RWPE2 (cell line): ENCODE results near the gene RSRC1.
"Not testable (repeated sequence)": the region's sequence is repeated elsewhere in the genome, so short reads cannot be mapped to it uniquely, and the experiment has no call there.

Source experiments
- ATAC-seq: fragments of 200-7000 bp; cut with Tn5 transposase; 3 replicates; pipeline ENCODE4 v1.9.1; 2021; ENCODE audit warnings: low read depth
- DNase-seq: peaks from one replicate; pipeline ENCODE4 v3.0.0-alpha.2; 2020; ENCODE audit warnings: low spot score
- H3K27ac ChIP-seq: fragments of 450-650 bp; 2 replicates; pipeline ENCODE4 v1.5.1; 2017; ENCODE audit warnings: mild to moderate bottlenecking; ENCODE audit not compliant: poor library complexity, severe bottlenecking
- H3K27me3 ChIP-seq: fragments of 250-450 bp; sonication (Bioruptor Pico); 2 replicates; pipeline ENCODE4 v1.5.1; 2021; ENCODE audit warnings: mild to moderate bottlenecking, moderate library complexity; ENCODE audit not compliant: insufficient read depth, poor library complexity, severe bottlenecking
- H3K36me3 ChIP-seq: fragments of 250-450 bp; sonication (Bioruptor Pico); 2 replicates; pipeline ENCODE4 v1.5.1; 2020; ENCODE audit warnings: low read depth, mild to moderate bottlenecking, moderate library complexity
- H3K4me1 ChIP-seq: fragments of 250-450 bp; sonication (Bioruptor Pico); 2 replicates; pipeline ENCODE4 v1.5.1; 2021; ENCODE audit warnings: mild to moderate bottlenecking, moderate library complexity; ENCODE audit not compliant: insufficient read depth, poor library complexity, severe bottlenecking
- H3K4me3 ChIP-seq: fragments of 250-450 bp; sonication (Bioruptor Pico); 2 replicates; pipeline ENCODE4 v1.5.1; 2021; ENCODE audit warnings: mild to moderate bottlenecking, moderate library complexity; ENCODE audit not compliant: severe bottlenecking
- H3K9me3 ChIP-seq: fragments of 250-450 bp; sonication (Bioruptor Pico); 2 replicates; pipeline ENCODE4 v1.5.1; 2021; ENCODE audit warnings: mild to moderate bottlenecking, moderate library complexity; ENCODE audit not compliant: severe bottlenecking
- TF ChIP-seq, protein P1 (sequence below): fragments of 450-650 bp; IDR thresholded peaks from one replicate; pipeline ENCODE4 v1.5.1; 2017; ENCODE audit warnings: mild to moderate bottlenecking, moderate library complexity; ENCODE audit not compliant: poor library complexity, severe bottlenecking

The RSRC1 gene

DNA sequence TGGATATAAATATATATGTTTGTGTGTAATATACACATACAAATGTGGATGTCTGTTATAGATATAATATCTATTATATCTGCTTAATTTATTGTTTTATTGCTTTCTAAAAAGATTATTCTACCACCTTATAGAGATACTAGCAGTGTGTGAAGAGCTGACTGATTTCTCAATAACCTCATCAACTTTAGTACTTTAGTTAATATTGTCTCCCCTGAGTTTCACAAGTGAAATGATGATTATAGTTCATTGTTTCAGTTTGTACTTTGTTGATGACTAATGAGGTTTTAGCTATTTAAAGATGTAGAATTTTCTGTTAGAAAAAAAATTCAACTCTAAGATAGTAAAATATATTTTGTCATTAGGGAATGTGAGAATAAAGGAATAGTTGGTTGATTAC lies 11.4 kb downstream of the RSRC1 start:
- ATAC-seq (no peak), DNase-seq (no peak)
- no peak overlapping the region for H3K27ac ChIP-seq
- TF ChIP-seq, protein P1, sequence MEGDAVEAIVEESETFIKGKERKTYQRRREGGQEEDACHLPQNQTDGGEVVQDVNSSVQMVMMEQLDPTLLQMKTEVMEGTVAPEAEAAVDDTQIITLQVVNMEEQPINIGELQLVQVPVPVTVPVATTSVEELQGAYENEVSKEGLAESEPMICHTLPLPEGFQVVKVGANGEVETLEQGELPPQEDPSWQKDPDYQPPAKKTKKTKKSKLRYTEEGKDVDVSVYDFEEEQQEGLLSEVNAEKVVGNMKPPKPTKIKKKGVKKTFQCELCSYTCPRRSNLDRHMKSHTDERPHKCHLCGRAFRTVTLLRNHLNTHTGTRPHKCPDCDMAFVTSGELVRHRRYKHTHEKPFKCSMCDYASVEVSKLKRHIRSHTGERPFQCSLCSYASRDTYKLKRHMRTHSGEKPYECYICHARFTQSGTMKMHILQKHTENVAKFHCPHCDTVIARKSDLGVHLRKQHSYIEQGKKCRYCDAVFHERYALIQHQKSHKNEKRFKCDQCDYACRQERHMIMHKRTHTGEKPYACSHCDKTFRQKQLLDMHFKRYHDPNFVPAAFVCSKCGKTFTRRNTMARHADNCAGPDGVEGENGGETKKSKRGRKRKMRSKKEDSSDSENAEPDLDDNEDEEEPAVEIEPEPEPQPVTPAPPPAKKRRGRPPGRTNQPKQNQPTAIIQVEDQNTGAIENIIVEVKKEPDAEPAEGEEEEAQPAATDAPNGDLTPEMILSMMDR = no peak
- H3K4me3 ChIP-seq = no peak overlapping the region
- peaks cover 36% of the 10 kb centered on the region for H3K36me3 ChIP-seq
- H3K4me1 ChIP-seq = no peaks in the 10 kb centered on the region
- no peaks in the 10 kb centered on the region for H3K27me3 ChIP-seq
- H3K9me3 ChIP-seq = no peaks in the 10 kb centered on the region

DNA sequence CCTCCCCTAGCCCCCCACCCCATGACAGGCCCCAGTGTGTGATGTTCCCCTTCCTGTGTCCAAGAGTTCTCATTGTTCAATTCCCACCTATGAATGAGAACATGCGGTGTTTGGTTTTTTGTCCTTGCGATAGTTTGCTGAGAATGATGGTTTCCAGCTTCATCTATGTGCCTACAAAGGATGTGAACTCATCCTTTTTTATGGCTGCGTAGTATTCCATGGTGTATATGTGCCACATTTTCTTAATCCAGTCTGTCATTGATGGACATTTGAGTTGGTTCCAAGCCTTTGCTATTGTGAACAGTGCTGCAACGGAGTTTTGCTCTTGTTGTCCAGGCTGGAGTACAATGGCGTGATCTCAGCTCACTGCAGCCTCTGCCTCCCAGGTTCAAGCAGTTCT lies 12.8 kb downstream of the RSRC1 start:
- not testable (repeated sequence) for H3K4me3 ChIP-seq, DNase-seq, H3K27me3 ChIP-seq, H3K4me1 ChIP-seq, H3K27ac ChIP-seq, H3K9me3 ChIP-seq, ATAC-seq
- H3K36me3 ChIP-seq = peaks cover 40% of the 10 kb centered on the region

DNA sequence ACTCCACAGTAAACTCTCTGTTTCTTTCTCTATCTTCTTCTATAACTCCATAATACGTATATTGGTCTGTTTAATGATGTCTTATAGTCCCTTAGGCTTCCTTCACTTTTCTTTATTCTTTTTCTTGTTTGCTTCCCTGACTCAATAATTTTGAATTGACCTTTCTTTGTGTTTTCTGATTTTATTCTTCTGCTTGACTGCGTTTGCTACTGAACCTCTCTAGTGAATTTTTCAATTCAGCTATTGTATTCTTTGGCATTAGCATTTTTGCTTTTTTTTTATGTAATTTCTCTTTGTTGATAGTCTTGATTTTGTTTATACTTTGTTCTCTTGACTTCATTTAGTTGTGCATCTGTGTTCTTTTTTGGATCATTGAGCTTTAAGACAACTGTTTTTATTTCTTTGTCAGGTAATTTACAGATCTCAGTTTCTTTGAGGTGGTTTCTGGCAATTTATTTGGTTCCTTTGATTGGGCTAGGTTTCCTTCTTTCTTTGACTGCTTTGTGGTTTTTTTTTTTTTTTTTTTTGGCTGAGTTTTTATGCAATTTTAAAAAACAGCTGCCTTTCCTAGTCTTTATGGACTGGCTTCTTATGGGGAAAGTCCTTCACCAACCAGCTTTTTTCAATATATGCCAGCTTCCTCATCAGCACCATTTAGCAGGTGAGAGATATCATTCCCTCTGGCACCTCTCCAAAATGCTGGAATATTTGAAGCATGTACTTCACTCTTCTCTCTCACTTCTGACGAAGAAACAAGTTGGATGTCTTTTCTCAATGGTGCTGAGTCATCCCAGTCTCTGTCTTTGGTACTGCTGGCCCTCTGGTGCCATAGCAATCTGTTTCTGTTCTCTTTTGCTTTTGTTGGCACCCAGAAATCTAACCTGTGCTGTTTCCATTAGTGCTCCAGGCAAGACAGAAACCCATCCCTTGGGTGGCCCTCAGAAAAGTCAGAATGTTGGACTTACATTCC lies 17.6 kb downstream of the RSRC1 start:
- no peaks in the 10 kb centered on the region for H3K27me3 ChIP-seq
- peaks cover 2% of the 10 kb centered on the region for H3K9me3 ChIP-seq
- TF ChIP-seq, protein P1 = no peak
- no peak overlapping the region for H3K27ac ChIP-seq
- H3K4me1 ChIP-seq = no peaks in the 10 kb centered on the region
- no peak overlapping the region for H3K4me3 ChIP-seq
- DNase-seq (no peak), ATAC-seq (peak; percentile 49; the same call in 1 of the 3 replicates)
- peaks cover 59% of the 10 kb centered on the region for H3K36me3 ChIP-seq

DNA sequence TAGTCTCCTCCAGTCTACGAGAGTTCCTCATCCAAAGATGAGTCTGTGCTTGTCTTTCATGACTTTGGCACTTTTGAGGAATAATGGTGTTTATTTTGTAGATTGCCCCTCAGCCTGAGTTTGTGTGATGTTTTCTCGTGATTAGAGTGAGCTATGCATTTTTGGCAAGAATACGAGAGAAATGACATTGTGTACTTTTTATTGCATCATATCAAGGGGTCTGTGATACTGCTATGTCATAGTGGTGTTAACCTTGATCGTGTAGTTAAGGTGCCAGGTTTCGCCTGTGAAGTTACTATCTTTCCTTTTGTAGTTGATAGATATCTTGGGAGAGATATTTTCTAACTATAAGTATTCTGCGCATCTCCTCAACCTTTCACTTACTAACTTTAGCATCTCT lies 18.9 kb downstream of the RSRC1 start:
- no peaks in the 10 kb centered on the region for H3K4me1 ChIP-seq
- DNase-seq = no peak
- no peak overlapping the region for H3K4me3 ChIP-seq
- H3K9me3 ChIP-seq = peaks cover 2% of the 10 kb centered on the region
- H3K27me3 ChIP-seq = no peaks in the 10 kb centered on the region
- peaks cover 52% of the 10 kb centered on the region for H3K36me3 ChIP-seq
- H3K27ac ChIP-seq = no peak overlapping the region
- TF ChIP-seq, protein P1 = no peak
- no peak for ATAC-seq

DNA sequence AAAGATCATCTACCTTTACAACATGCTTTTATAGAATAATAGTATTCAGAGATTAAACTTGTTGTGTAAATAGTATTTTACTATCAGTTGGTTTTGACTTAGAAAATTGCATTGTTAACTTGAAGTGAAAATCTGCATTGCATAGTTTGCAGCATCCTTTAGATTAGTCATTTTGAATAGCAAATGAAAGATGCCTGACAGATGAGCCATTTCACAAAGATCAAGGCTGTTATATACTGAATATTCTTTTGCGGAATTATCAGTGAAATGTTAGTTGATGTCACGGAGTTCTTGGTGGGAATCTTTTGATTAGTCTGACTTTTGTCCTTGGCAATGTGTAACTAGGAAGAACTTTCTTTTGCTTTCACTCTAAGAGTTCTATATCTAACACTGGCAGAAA lies 24.5 kb downstream of the RSRC1 start:
- Histone ChIP-seq H3K4me3 (no peak overlapping the region), H3K4me1 (no peaks in the 10 kb centered on the region), H3K27ac (no peak overlapping the region), H3K27me3 (no peaks in the 10 kb centered on the region), H3K36me3 (peaks cover 28% of the 10 kb centered on the region), H3K9me3 (peaks cover 2% of the 10 kb centered on the region)
- TF ChIP-seq, protein P1 = no peak
- DNase-seq (no peak), ATAC-seq (no peak)
